Measurements from ENCODE around the gene TRIM9. TPM values are rescaled to one million over a fixed set of nuclear protein-coding genes. Genes with fewer than 3 reads are reported as not detected.

Gene TRIM9
- total and polyA plus RNA-seq, 9 of the 15 experiments (the other 6 are each of a cell fraction or from before 2014, with no cell fraction given) = 0.03 to 0.15 (median 0.04) TPM; not detected in 4

- in situ Hi-C loops (cut with MboI) = no loop called here
- Histone ChIP-seq H3K9me1 (ENCODE audit: control insufficient read depth, insufficient read depth, low read length) (no peaks in the 10 kb centered on the region), H4K20me1 (replicated peaks; ENCODE audit: control insufficient read depth, insufficient read depth, low read length) (no peaks in the 10 kb centered on the region), H3K9ac (ENCODE audit: insufficient read depth in 1 of 2, low read depth in 2 of 2, low read length in 2 of 2) (peak overlapping the region in 1 of 2 experiments; percentile 60; a peak in 1 of 4 replicates), H3K27ac (ENCODE audit: extremely low read depth, low read depth, low read length) (peak overlapping the region; percentile 91; the same call in 2 of the 3 replicates), H3K79me2 (ENCODE audit: control insufficient read depth, insufficient read depth, low read length) (no peaks in the 10 kb centered on the region), H2AFZ (ENCODE audit: low read depth, low read length) (peak overlapping the region; percentile 92), H3K9me3 (replicated peaks; ENCODE audit: control insufficient read depth, insufficient read depth, low read depth, low read length) (no peaks in the 10 kb centered on the region), H3K4me1 (replicated peaks in 1 of 2; ENCODE audit: control insufficient read depth in 2 of 2, insufficient read depth in 2 of 2, low read length in 2 of 2) (peaks cover 0 to 12% of the 10 kb centered on the region in 2 experiments; a peak in 3 of 5 replicates), H3K4me2 (ENCODE audit: insufficient read depth, low read length) (peak overlapping the region; percentile 67; the same call in 1 of the 2 replicates), H3K27me3 (ENCODE audit: control insufficient read depth in 2 of 2, insufficient read depth in 2 of 2, low read length in 2 of 2) (no peaks in the 10 kb centered on the region), H3K36me3 (ENCODE audit: control insufficient read depth, insufficient read depth, low read length) (no peaks in the 10 kb centered on the region), H3K4me3 (no peak overlapping the region)
- CTCF ChIA-PET (ENCODE audit: low intra/inter-chr PET ratio) = interaction anchor here (0.5 to 0.7 kb wide), 2 partner anchors 97 to 176 kb away, joined by 3 read pairs; no protein-coding TSS in a partner anchor
- DNase-seq (ENCODE audit: extremely low read depth in 1 of 4, low spot score in 3 of 4) = peak in 3 of 4 experiments; percentile 12 to 30 (median 19)
- WGBS (ENCODE audit: insufficient coverage, low coverage, missing lambda C conversion rate) = 0% methylated on average over 1 of the region's 1 CpG
- peak; percentile 72 for ATAC-seq
- no TSS peak for BruUV-seq (replicated peaks)
- FAIRE-seq = no peak
- intact Hi-C loops (cut with micrococcal nuclease) = loop anchor here (2.0 to 10.0 kb wide), 4 partner anchors 78 to 270 kb away; no protein-coding TSS in a partner anchor
- POLR2A ChIA-PET = interaction anchor here (0.9 kb wide), 1 partner anchor 10 kb away, joined by 4 read pairs; the partner anchor contains the start of gene PYGL
- no peak for TF ChIP-seq NONO (IDR thresholded peaks at IDR 0.05; ENCODE audit: low read depth in 2 of 2, low read length in 1 of 2)
- no peak for TF ChIP-seq ZNF282 (CRISPR knock-in tag; IDR thresholded peaks at IDR 0.05)
- no peak for TF ChIP-seq TAF7 (tag; IDR thresholded peaks at IDR 0.05)
- TF ChIP-seq DACH1 (IDR thresholded peaks at IDR 0.05; ENCODE audit: partially characterized antibody) = no peak
- no peak for TF ChIP-seq BACH1 (tag; IDR thresholded peaks at IDR 0.05)
- TF ChIP-seq TAF9B (IDR thresholded peaks at IDR 0.05; ENCODE audit: partially characterized antibody) = no peak
- no peak for TF ChIP-seq ZBTB11 (CRISPR knock-in tag; IDR thresholded peaks at IDR 0.05)
- TF ChIP-seq LCOR (CRISPR knock-in tag; IDR thresholded peaks at IDR 0.05) = no peak
- TF ChIP-seq AFF4 (CRISPR knock-in tag; IDR thresholded peaks at IDR 0.05) = no peak
- TF ChIP-seq FUS (optimal IDR thresholded peaks at IDR 0.05; ENCODE audit: low read depth, low read length) = no peak
- peak; percentile 38 to 42 for TF ChIP-seq RAD21 (CRISPR knock-in tag; conservative IDR thresholded peaks at IDR 0.05 in 1 of 2, IDR thresholded peaks at IDR 0.05 in 1 of 2)
These were observed 140.0 kb downstream of the TRIM9 start for GRCh38 chr14:50954811-50955372.

All from K562 (cell line).